K562 (cell line): ENCODE measurements around the gene ATM.

Experiments
- ARNT ChIP-seq, 2 experiments: fragments of 450-650 bp; IDR thresholded peaks; 2 replicates each; pipeline ENCODE4 v1.6.1; 2016; ENCODE audit warnings: mild to moderate bottlenecking in 1 of 2
- CBX5 ChIP-seq: IDR thresholded peaks from 2 replicates; pipeline ENCODE4 v1.6.1; 2014; ENCODE audit warnings: low read depth, borderline replicate concordance
- EP400 ChIP-seq: fragments of 450-650 bp; IDR thresholded peaks from 2 replicates; pipeline ENCODE4 v1.6.1; 2017; ENCODE audit warnings: antibody characterized with exemption, mild to moderate bottlenecking, moderate library complexity
- FOSL1 ChIP-seq: fragments of 200-800 bp; sonication (Bioruptor generic); conservative IDR thresholded peaks from 2 replicates; pipeline ENCODE4 v1.6.1; 2016; ENCODE audit warnings: missing genetic modification characterization, missing compliant biosample characterization
- JUND ChIP-seq, 2 experiments: IDR thresholded peaks; 2 replicates in 1 of 2; 3 replicates in 1 of 2; pipeline ENCODE4 v1.6.1; 2011; ENCODE audit warnings: borderline replicate concordance in 2 of 2, low read depth in 2 of 2, low read length in 2 of 2, improper control_type of control experiment in 1 of 2, missing biosample characterization in 1 of 2, missing genetic modification characterization in 1 of 2, missing genetic modification reagents in 1 of 2
- KDM4B ChIP-seq, 2 experiments: fragments of 450-650 bp in 1 of 2; sonication (generic) in 1 of 2; IDR thresholded peaks; 2 replicates each; pipeline ENCODE4 v1.6.1; 2016 to 2017; ENCODE audit warnings: borderline replicate concordance in 2 of 2, antibody characterized with exemption in 1 of 2, low read depth in 1 of 2, mild to moderate bottlenecking in 1 of 2
- KLF13 ChIP-seq: fragments of 450-650 bp; IDR thresholded peaks from 2 replicates; pipeline ENCODE4 v1.6.1; 2016; ENCODE audit warnings: missing genetic modification characterization, low read depth, mild to moderate bottlenecking, missing compliant biosample characterization, moderate library complexity, borderline replicate concordance
- POLR2AphosphoS5 ChIP-seq: IDR thresholded peaks from 2 replicates; pipeline ENCODE4 v1.6.1; 2011; ENCODE audit warnings: mild to moderate bottlenecking, low read depth, low read length, moderate library complexity; ENCODE audit not compliant: control insufficient read depth, insufficient read depth
- RBBP5 ChIP-seq: fragments of 200-600 bp; sonication (generic); IDR thresholded peaks from 2 replicates; pipeline ENCODE4 v1.6.1; 2012; ENCODE audit warnings: borderline replicate concordance, mild to moderate bottlenecking, low read length, control low read depth, inconsistent platforms; ENCODE audit not compliant: insufficient read depth, poor library complexity, severe bottlenecking
- TAF9B ChIP-seq: fragments of 450-650 bp; IDR thresholded peaks from 2 replicates; pipeline ENCODE4 v1.6.1; 2018; ENCODE audit warnings: mild to moderate bottlenecking; ENCODE audit not compliant: partially characterized antibody
- TCF7 ChIP-seq: sonication (generic); IDR thresholded peaks from 2 replicates; pipeline ENCODE4 v1.6.1; 2016; ENCODE audit warnings: antibody characterized with exemption, borderline replicate concordance
- UBTF ChIP-seq, 2 experiments: IDR thresholded peaks; 2 replicates each; pipeline ENCODE4 v1.6.1; 2012; ENCODE audit warnings: improper control_type of control experiment in 2 of 2, low read depth in 2 of 2, low read length in 2 of 2, borderline replicate concordance in 1 of 2
- ZNF146 ChIP-seq: IDR thresholded peaks from one replicate; pipeline ENCODE4 v1.6.1; 2018; ENCODE audit warnings: missing compliant biosample characterization; ENCODE audit not compliant: unreplicated experiment
- TF ChIP-seq, protein P1 (sequence below), 3 experiments: IDR thresholded peaks in 2 of 3; conservative IDR thresholded peaks in 1 of 3; 2 replicates each; pipeline ENCODE4 v1.5.1; 2011 to 2012; ENCODE audit warnings: low read length in 3 of 3, mild to moderate bottlenecking in 3 of 3, control low read depth in 2 of 3, improper control_type of control experiment in 1 of 3, inconsistent platforms in 1 of 3, low read depth in 1 of 3, mixed read lengths in 1 of 3, moderate library complexity in 1 of 3; ENCODE audit not compliant: insufficient read depth in 2 of 3

- TF ChIP-seq KLF13 (no peak), UBTF (IDR thresholded peaks at IDR 0.05; ENCODE audit: borderline replicate concordance in 1 of 2, low read depth in 2 of 2, low read length in 2 of 2) (no peak), RBBP5 (no peak), ARNT (IDR thresholded peaks at IDR 0.05) (no peak), FOSL1 (no peak), EP400 (no peak), POLR2AphosphoS5 (no peak), CBX5 (no peak), ZNF146 (CRISPR knock-in tag) (no peak), TCF7 (no peak), TAF9B (no peak), JUND (IDR thresholded peaks at IDR 0.05; ENCODE audit: borderline replicate concordance, low read depth, low read length) (no peak), JUND (tag; IDR thresholded peaks at IDR 0.05; ENCODE audit: borderline replicate concordance, low read depth, low read length) (no peak), KDM4B (IDR thresholded peaks at IDR 0.05; ENCODE audit: borderline replicate concordance in 2 of 2, low read depth in 1 of 2) (no peak)
- TF ChIP-seq, protein P1, sequence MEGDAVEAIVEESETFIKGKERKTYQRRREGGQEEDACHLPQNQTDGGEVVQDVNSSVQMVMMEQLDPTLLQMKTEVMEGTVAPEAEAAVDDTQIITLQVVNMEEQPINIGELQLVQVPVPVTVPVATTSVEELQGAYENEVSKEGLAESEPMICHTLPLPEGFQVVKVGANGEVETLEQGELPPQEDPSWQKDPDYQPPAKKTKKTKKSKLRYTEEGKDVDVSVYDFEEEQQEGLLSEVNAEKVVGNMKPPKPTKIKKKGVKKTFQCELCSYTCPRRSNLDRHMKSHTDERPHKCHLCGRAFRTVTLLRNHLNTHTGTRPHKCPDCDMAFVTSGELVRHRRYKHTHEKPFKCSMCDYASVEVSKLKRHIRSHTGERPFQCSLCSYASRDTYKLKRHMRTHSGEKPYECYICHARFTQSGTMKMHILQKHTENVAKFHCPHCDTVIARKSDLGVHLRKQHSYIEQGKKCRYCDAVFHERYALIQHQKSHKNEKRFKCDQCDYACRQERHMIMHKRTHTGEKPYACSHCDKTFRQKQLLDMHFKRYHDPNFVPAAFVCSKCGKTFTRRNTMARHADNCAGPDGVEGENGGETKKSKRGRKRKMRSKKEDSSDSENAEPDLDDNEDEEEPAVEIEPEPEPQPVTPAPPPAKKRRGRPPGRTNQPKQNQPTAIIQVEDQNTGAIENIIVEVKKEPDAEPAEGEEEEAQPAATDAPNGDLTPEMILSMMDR (IDR thresholded peaks at IDR 0.05 in 2 of 3, conservative IDR thresholded peaks at IDR 0.05 in 1 of 3; ENCODE audit: insufficient read depth in 2 of 3, low read depth in 1 of 3, low read length in 3 of 3), result no peak
These were observed 70.4 kb downstream of the ATM start for GRCh38 chr11:108293229-108293628.
